ENCODE results near the gene OSBPL10. TPM values are rescaled to one million over a fixed set of nuclear protein-coding genes. Genes with fewer than 3 reads are reported as not detected.

The OSBPL10 gene
- total RNA-seq, 1 donor from 2014 or later: 27.8 TPM

DNA sequence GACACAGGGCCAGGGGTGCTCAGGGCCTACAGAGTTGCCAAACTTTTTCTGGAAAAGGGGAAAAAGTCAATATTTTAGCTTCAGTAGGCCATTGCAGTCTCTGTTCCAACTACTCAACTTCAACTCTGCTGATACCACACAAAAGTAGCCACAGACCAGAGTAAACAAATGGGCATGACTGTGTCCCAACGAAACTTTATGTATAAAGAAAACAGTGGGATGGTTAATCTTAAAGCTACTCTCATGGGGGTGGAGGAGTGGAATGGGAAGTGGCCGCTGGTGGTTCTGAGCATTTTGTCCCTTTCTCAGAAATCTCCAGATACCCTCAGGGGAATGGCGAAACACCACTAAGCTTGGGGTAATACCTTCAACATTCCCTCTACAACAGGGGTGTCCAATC is 69.9 kb downstream of the OSBPL10 start:
- no peaks in the 10 kb centered on the region for H3K4me1 Mint-ChIP-seq
- DNase-seq (ENCODE audit: low spot score in 2 of 2, unreplicated experiment in 2 of 2): no peak
- no peaks in the 10 kb centered on the region for H3K27me3 Mint-ChIP-seq (ENCODE audit: low read depth)
- no peak for TF ChIP-seq CTCF (IDR thresholded peaks at IDR 0.05; ENCODE audit: unreplicated experiment)
- H3K4me3 Mint-ChIP-seq: no peak overlapping the region
- H3K27ac Mint-ChIP-seq: no peak overlapping the region
- peaks cover 3% of the 10 kb centered on the region for H3K9me3 Mint-ChIP-seq
- H3K36me3 Mint-ChIP-seq: no peaks in the 10 kb centered on the region

DNA sequence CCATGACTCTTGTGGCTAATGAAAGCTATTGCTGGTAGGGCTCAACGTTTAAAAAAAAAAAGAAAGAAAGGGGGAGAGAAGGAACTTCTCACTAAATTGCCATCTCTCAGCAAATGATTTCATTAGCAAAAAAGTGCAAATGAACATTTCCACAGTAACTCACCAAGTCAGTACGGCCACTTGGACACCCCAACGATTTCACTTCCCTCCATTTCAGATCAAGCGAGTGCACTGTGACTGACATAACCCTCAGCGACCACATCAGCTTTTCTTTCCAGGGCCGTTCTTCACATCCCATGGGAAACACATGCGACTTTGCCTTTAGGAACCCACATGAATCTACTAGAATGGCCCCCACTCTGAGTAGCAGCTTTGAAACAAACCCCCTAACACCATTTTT is 71.6 kb downstream of the OSBPL10 start:
- Mint-ChIP-seq H3K36me3 (no peaks in the 10 kb centered on the region), H3K4me1 (no peaks in the 10 kb centered on the region), H3K4me3 (no peak overlapping the region), H3K27me3 (ENCODE audit: low read depth) (no peaks in the 10 kb centered on the region), H3K9me3 (no peaks in the 10 kb centered on the region), H3K27ac (no peak overlapping the region)
- no peak for DNase-seq (ENCODE audit: low spot score in 2 of 2, unreplicated experiment in 2 of 2)
- TF ChIP-seq CTCF (IDR thresholded peaks at IDR 0.05; ENCODE audit: unreplicated experiment): no peak

DNA sequence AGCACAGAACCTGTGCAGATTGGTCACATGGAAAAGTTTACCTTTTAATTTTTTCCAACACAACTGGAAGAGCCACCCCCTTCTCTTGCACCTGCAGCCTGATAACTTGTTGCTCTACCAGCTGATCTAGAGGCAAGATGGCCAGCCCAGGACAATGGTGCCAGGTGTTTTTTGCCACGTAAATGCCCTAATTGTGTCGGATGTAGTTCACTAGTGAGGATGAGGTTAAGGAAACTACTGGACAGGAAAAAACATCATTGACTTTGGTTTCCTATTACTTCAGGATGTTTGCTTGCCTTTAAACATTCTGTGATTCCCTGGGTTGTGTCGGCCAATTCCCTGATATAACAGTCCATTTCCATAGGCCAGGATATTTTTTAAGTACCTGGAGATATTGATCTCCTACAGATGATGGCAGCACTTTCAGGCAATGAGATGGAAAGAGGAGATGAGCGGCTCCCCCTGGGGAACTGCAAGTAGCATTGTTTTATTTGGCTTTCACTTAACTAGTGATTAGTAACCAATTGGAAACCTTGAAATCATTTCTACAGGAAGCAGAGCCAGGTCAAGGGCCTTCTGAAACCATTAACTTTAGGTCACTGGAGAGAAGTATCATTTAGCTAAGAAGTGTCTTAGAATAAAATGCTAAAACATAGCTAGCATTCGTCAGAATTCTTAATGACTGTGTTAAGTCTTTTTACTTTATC is 72.5 kb downstream of the OSBPL10 start:
- TF ChIP-seq CTCF (IDR thresholded peaks at IDR 0.05; ENCODE audit: unreplicated experiment): no peak
- no peak for DNase-seq (ENCODE audit: low spot score in 2 of 2, unreplicated experiment in 2 of 2)
- Mint-ChIP-seq H3K9me3 (no peaks in the 10 kb centered on the region), H3K4me1 (peaks cover 2% of the 10 kb centered on the region), H3K4me3 (no peak overlapping the region), H3K27ac (no peak overlapping the region), H3K27me3 (ENCODE audit: low read depth) (no peaks in the 10 kb centered on the region), H3K36me3 (no peaks in the 10 kb centered on the region)

GRCh38 chr3:31906182-31906581 is 74.9 kb downstream of the OSBPL10 start:
- no peaks in the 10 kb centered on the region for H3K36me3 Mint-ChIP-seq
- no peaks in the 10 kb centered on the region for H3K9me3 Mint-ChIP-seq
- no peaks in the 10 kb centered on the region for H3K27me3 Mint-ChIP-seq (ENCODE audit: low read depth)
- peaks cover 2% of the 10 kb centered on the region for H3K4me1 Mint-ChIP-seq
- H3K4me3 Mint-ChIP-seq: no peak overlapping the region
- no peak for TF ChIP-seq CTCF (IDR thresholded peaks at IDR 0.05; ENCODE audit: unreplicated experiment)
- no peak for DNase-seq (ENCODE audit: low spot score in 2 of 2, unreplicated experiment in 2 of 2)
- H3K27ac Mint-ChIP-seq: no peak overlapping the region

GRCh38 chr3:31903686-31904431 is 77.2 kb downstream of the OSBPL10 start:
- no peaks in the 10 kb centered on the region for H3K36me3 Mint-ChIP-seq
- no peaks in the 10 kb centered on the region for H3K9me3 Mint-ChIP-seq
- no peaks in the 10 kb centered on the region for H3K27me3 Mint-ChIP-seq (ENCODE audit: low read depth)
- H3K27ac Mint-ChIP-seq: no peak overlapping the region
- no peak for DNase-seq (ENCODE audit: low spot score in 2 of 2, unreplicated experiment in 2 of 2)
- H3K4me3 Mint-ChIP-seq: no peak overlapping the region
- H3K4me1 Mint-ChIP-seq: peaks cover 5% of the 10 kb centered on the region
- no peak for TF ChIP-seq CTCF (IDR thresholded peaks at IDR 0.05; ENCODE audit: unreplicated experiment)

Measured in mesothelial cell of epicardium (in vitro differentiated cells).